Stimulated activated CD4-positive, alpha-beta T cell treated with anti-CD3 and anti-CD28 coated beads, Interleukin-1b, Interleukin-23, amount 100 ng/mL, for 4 hours (primary cell): ENCODE data around the gene ACSL3.

Source experiments
- DNase-seq, 2 donors: peaks; one replicate each; pipeline ENCODE4 v3.0.0-alpha.2; 2020; ENCODE audit warnings: low read depth in 2 of 2

The ACSL3 gene

DNA sequence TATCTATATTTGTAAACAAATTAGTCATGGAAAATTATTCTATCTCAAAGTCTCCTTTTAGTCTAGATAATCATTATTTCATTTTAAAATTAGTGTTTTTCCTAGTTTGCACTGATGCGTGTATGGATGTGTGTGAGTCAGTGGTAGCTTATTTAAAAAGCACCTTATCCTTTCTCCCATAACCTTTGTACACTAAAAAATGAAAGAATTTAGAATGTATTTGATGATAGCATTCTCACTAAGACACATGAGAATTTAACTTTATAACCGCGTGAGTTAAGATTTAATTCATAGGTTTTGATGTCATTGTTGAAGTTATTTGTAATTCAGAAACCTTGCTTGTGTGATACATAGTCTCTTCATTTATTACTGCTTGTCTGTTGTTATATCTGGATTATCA lies 81.7 kb downstream of the ACSL3 start:
- DNase-seq: no peak

DNA sequence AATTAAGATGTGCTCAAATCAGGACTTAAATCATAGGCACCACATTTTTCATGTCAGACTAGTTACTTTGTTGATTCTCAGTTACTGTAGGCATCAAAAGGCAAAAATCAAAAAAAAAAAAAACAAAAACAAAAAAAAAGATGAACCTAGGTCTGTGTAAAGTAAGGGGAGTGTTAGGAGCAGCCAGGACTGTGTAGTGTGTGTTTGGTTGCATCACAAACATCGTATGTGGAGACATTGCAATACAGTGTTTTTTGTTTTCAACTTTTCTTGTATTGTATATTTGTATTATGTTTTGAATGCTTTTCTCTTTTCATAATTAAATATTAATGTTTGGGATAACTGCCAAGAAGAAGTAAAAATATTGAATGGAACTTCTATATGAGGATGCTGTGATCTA lies 82.1 kb downstream of the ACSL3 start:
- no peak for DNase-seq

- no peak for DNase-seq
These were observed 83.0 kb downstream of the ACSL3 start for GRCh38 chr2:222943820-222944219.

DNA sequence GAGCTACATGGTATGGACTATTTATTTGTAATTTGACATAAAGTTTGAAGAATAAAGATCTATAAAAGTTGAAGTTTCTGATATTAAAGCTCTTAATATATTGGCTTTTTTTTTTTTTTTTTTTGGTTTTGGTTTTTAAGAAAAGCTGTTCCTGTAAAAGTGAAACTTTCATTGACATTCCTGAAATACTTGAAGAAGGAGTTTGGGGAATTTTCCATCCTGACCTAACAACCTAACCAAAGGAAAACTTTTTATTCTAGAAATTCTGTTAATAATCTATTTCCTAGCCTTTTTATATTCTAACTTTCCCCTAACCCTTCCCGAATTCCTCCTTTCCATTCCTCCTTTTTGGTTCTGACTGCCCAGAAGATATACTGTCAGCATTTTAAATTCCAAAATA lies 83.7 kb downstream of the ACSL3 start:
- DNase-seq: no peak

DNA sequence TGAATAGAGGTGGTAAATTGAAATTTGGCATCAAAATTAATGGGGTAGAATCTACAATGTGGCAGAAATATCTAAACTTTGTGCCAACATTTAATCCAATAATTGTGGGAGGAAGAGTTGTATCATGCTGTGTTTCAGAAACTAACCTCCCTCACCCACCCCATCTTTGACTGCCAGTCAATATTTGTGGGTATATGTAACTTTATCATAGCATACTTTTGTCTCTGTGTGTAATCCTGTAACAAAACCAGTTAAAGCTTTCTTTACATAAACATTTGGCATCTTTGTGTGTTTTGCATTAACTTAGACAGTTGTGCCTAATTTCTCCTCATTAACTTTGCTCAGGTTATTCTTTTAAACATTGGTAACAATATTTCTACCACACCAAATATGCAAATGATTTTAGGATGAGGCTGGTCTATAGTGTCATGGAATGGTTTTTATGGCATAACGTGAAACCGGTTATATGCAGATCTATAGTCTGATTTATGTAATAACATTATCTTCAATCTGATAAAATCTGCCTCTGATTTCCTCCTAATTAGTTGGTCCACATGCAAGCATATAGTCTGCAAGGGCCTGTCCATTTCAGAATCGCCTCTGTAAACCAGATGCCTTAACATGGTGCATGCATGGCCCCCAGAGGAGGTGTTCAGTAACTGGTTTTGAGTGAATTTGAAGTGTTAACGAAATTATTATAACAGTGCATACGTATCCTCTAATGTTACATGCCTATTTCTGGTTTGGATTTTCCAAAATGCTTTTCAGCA lies 84.3 kb downstream of the ACSL3 start:
- no peak for DNase-seq

DNA sequence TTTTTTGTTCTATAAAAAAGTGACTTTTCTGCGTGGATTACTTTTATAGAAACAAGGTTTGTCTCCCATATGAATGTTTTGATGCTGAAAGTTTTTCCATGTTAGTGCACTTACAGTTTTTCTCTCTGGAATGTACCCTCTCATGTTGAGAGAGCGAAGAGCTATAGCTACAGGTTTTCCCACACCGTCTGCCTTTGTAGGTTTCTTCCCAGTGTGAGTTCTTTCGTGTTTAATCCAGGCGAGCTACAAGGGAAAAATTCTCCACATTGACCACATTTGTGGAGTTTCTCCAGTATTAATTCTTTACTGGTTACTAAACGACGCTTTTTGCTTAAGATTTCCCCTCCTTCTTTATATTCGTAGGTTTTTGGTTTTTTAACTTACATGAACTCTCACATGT lies 85.1 kb downstream of the ACSL3 start:
- DNase-seq: no peak

GRCh38 chr2:222946700-222947287 lies 86.0 kb downstream of the ACSL3 start:
- no peak for DNase-seq

GRCh38 chr2:222949073-222949472 lies 88.2 kb downstream of the ACSL3 start:
- DNase-seq: no peak

DNA sequence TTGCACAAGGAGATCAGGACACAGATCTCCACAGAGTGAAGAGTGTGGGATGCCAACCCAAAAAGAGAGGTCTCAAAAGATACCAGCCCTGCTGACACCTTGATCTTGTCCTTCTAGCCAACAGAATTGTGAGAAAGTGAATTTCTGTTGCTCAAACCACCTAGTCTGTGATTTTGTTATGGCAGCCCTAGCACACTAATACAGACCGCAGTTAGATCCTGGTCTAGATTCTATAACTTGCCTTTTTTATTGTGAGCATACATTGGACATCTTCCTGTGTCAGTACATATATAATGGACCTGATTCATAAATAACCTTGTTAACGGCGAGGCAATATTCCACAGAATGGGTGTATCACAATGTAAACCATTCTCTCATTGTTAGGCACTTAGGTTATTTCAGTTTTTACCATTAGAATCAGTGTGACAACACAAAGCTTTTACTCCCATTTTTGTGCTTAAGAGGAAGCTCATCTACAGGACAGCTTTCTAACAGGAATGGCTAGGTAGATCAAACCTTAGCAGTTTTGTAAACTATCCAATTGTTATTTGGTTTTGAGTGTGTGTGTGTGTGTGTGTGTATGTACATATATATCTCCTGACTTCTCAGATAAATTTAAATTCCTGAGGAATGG lies 89.0 kb downstream of the ACSL3 start:
- DNase-seq: no peak

DNA sequence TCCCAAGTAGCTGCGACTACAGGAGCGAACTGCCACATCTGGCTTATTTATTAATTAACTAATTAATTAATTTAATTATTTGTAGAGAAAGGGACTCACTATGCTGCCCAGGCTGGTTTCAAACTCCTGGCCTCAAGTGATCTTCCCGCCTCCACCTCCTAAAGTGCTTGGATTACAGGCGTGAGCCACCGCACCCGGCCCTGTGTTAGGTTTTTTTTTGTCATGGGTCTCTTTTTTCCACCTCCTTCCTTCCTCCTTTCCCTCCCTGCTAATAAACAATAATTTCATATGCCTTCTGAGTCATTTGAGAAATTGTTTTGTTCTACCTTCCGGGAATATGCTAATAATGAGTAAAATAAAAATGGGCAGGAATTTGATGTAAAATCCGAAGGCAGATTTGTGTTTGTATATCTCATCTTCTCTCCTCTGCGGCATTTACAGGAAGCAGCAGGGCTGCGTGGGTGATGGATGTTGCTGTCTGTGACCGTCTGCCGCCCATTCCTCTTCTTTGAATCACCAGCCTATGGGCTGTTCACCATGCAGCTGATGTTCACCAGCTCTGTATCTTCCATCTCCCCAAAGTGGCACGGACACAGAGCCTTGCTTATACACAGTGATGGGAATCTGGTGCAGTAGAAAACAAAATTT lies 89.9 kb downstream of the ACSL3 start:
- no peak for DNase-seq

DNA sequence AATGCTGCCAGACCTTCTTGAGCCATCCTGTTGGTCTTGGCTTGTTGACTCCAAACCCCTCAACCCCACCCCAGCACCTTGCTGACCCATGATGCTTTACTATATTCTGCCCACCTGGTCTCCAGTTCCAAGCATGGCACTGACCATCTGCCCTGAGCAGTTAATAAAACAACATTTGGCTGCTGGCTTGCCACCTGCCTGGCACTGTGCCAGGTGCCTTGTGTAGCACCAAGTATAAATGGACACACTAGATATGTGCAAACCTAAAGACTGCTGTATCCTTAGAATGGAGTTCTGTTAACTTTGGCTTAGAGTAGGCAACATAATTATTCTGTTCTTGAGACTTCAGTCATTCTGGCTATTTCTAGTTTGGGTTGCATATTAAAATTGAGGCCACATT lies 91.4 kb downstream of the ACSL3 start:
- no peak for DNase-seq

- no peak for DNase-seq
These were observed 94.2 kb downstream of the ACSL3 start for GRCh38 chr2:222955008-222955407.

- no peak for DNase-seq
These were observed 98.5 kb downstream of the ACSL3 start for GRCh38 chr2:222959358-222959757.

DNA sequence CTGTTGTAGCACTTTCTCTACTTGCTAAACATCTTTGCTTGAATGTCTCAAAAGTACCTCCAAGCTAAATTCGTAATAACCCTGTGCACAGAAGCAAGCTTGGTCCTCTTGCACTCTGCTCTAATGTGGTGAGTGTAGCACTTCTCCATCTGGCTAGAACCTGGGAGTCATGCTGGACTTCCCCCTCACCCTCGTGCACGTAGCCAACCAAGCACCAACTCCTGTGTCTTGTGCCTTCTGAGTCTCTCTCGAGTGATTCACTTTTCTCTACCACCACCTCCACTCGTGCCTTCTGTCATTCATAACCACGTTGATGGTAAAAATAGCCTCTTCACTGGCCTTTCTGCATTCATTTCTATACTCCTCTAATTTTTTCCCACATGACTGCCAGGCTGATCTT lies 99.3 kb downstream of the ACSL3 start:
- no peak for DNase-seq

DNA sequence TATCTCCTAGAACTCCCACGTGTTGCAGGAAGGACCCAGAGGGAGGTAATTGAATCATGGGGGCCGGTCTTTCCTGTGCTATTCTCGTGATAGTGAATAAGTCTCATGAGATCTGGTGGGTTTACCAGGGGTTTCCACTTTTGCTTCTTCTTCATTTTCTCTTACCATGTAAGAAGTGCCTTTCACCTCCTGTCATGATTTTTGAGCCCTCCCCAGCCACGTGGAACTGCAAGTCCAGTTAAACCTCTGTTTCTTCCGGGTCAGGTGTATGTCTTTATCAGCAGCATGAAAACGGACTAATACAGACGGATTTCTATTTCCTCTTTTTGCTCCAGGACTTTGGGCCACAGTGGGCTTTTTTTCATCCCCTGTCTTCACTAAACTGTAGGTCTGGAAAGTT lies 102.8 kb downstream of the ACSL3 start:
- DNase-seq: no peak

- DNase-seq: no peak
These were observed 103.7 kb downstream of the ACSL3 start for GRCh38 chr2:222964376-222965031.

DNA sequence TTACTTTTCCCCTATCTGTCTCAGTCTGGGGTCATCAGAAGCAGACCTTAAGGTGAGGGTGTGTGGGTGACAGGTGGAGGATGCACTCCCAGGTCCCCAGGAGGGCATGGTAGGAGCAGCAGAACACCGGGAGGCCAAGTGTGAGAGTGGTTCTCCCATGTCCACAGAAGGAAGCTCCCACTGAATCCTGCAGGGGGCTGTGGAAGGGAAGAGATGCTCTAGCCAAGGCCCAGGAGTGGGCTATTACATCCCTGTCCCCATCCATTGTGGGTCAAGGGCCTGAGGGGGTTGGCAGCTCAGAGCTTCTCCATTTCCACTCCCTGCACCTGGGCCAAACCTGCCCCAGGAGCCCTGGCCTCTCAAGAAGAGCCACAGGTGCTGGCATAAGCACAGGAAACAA lies 104.7 kb downstream of the ACSL3 start:
- DNase-seq: no peak

DNA sequence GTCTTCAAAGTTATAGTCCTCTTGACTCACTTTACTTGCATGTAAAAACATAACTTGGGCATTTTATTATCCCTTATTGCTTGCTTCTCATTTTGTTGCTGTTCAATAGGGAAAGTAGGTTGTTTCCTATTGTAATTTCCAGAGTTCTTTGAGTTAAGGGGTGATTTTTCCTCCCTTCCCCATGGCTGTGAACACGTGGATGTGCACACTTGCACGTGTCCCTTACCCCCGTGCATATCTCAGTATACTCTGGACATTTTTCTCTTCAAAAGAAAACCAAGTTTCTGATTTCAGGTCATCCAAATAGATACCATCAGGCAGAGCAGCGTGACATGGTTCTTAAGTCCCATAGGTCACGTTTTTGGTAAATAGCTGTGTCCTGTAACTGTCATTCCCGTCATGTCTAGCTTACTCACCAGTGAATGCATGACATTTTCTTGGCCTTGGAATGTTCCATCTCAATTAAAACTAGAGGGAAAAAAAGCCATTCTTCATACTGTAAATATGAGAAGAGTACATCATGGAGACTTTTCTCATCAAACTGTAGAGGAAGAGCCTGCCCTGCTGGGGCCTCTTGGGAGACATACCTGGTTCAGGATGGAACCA lies 107.8 kb downstream of the ACSL3 start:
- DNase-seq: no peak

- no peak for DNase-seq
These were observed 108.7 kb downstream of the ACSL3 start for GRCh38 chr2:222969491-222969890.

DNA sequence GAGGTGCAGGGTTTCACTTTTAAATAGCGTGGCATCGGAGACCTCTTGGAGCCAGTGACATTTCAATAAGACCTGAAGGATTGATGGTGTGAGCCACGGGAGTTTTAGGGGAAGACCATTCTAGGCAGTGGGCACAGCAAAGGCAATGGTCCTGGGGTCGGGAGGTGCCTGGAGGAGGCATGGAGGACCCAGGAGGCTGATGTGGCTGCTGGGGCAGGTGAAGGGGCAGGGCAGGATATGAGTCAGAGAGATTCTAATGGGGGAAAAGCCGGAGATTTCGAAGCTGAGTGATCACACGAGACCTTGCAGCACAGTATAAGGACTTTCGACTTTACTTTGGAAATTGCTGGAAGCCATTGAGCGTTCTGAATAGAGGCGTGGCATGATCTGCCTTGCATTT lies 111.6 kb downstream of the ACSL3 start:
- DNase-seq: no peak

- DNase-seq: no peak
These were observed 112.4 kb downstream of the ACSL3 start for GRCh38 chr2:222973237-222973636.

- DNase-seq: no peak
These were observed 112.9 kb downstream of the ACSL3 start for GRCh38 chr2:222973733-222974132.
